ENCODE data around the gene VASH2.

VASH2 gene

DNA sequence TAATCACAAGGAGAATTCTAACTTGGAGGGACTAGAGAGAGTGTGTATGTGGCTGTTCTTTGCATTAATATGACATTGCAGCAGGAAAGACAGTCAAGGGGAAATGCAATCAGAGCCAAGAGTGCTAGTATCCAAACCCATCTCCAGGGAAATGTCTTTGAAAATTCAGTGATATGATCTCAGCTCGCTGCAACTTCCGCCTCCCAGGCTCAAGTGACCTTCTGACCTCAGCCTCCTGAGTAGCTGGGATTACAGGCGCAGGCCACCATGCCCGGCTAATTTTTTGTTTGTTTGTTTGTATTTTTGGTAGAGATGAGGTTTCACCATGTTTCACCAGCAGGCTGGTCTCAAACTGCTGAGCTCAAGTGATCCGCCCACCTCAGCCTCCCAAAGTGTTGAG lies 16.3 kb downstream of the VASH2 start:
- no peak overlapping the region for H2AFZ ChIP-seq (ENCODE audit: low read depth, low read length, severe bottlenecking)
- H3K27me3 ChIP-seq (ENCODE audit: low read length) = no peaks in the 10 kb centered on the region
- H3K79me2 ChIP-seq (ENCODE audit: insufficient read depth, low read length) = no peaks in the 10 kb centered on the region
- no peaks in the 10 kb centered on the region for H3F3A ChIP-seq (ENCODE audit: insufficient read depth)
- TF ChIP-seq EZH2phosphoT487 (conservative IDR thresholded peaks at IDR 0.05; ENCODE audit: low read length) (no peak), CTCF (IDR thresholded peaks at IDR 0.05; ENCODE audit: insufficient read depth, low read length, poor library complexity, severe bottlenecking) (no peak)
- H3K4me2 ChIP-seq (ENCODE audit: low read depth, low read length, poor library complexity, severe bottlenecking) = no peak overlapping the region
- H4K20me1 ChIP-seq (ENCODE audit: low read depth, low read length) = no peaks in the 10 kb centered on the region
- H3K27ac ChIP-seq (ENCODE audit: low read depth, low read length) = no peak overlapping the region
- no peak overlapping the region for H3K9ac ChIP-seq (ENCODE audit: low read length)
- no peaks in the 10 kb centered on the region for H3K36me3 ChIP-seq (ENCODE audit: low read length)
- no peaks in the 10 kb centered on the region for H3K9me2 ChIP-seq (replicated peaks; ENCODE audit: insufficient read depth, low read length)
- H3K4me3 ChIP-seq (ENCODE audit: insufficient read depth, low read length, poor library complexity, severe bottlenecking) = no peak overlapping the region
- no peaks in the 10 kb centered on the region for H3K9me3 ChIP-seq (ENCODE audit: insufficient read depth, low read length)

GRCh38 chr1:212967801-212968200 lies 17.5 kb downstream of the VASH2 start:
- H3K9me2 ChIP-seq (replicated peaks; ENCODE audit: insufficient read depth, low read length) = no peaks in the 10 kb centered on the region
- no peak overlapping the region for H3K4me3 ChIP-seq (ENCODE audit: insufficient read depth, low read length, poor library complexity, severe bottlenecking)
- TF ChIP-seq EZH2phosphoT487 (conservative IDR thresholded peaks at IDR 0.05; ENCODE audit: low read length) (no peak), CTCF (IDR thresholded peaks at IDR 0.05; ENCODE audit: insufficient read depth, low read length, poor library complexity, severe bottlenecking) (peak; percentile 13)
- no peak overlapping the region for H3K9ac ChIP-seq (ENCODE audit: low read length)
- H4K20me1 ChIP-seq (ENCODE audit: low read depth, low read length) = no peaks in the 10 kb centered on the region
- H3K27me3 ChIP-seq (ENCODE audit: low read length) = no peaks in the 10 kb centered on the region
- no peak overlapping the region for H2AFZ ChIP-seq (ENCODE audit: low read depth, low read length, severe bottlenecking)
- no peaks in the 10 kb centered on the region for H3K36me3 ChIP-seq (ENCODE audit: low read length)
- H3K4me2 ChIP-seq (ENCODE audit: low read depth, low read length, poor library complexity, severe bottlenecking) = no peak overlapping the region
- no peak overlapping the region for H3K27ac ChIP-seq (ENCODE audit: low read depth, low read length)
- H3K9me3 ChIP-seq (ENCODE audit: insufficient read depth, low read length) = no peaks in the 10 kb centered on the region
- no peaks in the 10 kb centered on the region for H3F3A ChIP-seq (ENCODE audit: insufficient read depth)
- no peaks in the 10 kb centered on the region for H3K79me2 ChIP-seq (ENCODE audit: insufficient read depth, low read length)

- Histone ChIP-seq H3K9me3 (ENCODE audit: insufficient read depth, low read length) (no peaks in the 10 kb centered on the region), H3K9ac (ENCODE audit: low read length) (no peak overlapping the region), H3K4me3 (ENCODE audit: insufficient read depth, low read length, poor library complexity, severe bottlenecking) (no peak overlapping the region), H2AFZ (ENCODE audit: low read depth, low read length, severe bottlenecking) (no peak overlapping the region), H3K27me3 (ENCODE audit: low read length) (no peaks in the 10 kb centered on the region), H4K20me1 (ENCODE audit: low read depth, low read length) (no peaks in the 10 kb centered on the region), H3K36me3 (ENCODE audit: low read length) (no peaks in the 10 kb centered on the region), H3K79me2 (ENCODE audit: insufficient read depth, low read length) (no peaks in the 10 kb centered on the region), H3K9me2 (replicated peaks; ENCODE audit: insufficient read depth, low read length) (no peaks in the 10 kb centered on the region), H3K27ac (ENCODE audit: low read depth, low read length) (no peak overlapping the region), H3F3A (ENCODE audit: insufficient read depth) (no peaks in the 10 kb centered on the region), H3K4me2 (ENCODE audit: low read depth, low read length, poor library complexity, severe bottlenecking) (no peak overlapping the region)
- no peak for TF ChIP-seq EZH2phosphoT487 (conservative IDR thresholded peaks at IDR 0.05; ENCODE audit: low read length)
- no peak for TF ChIP-seq CTCF (IDR thresholded peaks at IDR 0.05; ENCODE audit: insufficient read depth, low read length, poor library complexity, severe bottlenecking)
Measured at GRCh38 chr1:212968368-212968863, 18.1 kb downstream of the VASH2 start.
